ENCODE data around the gene TMEM184B. TPM values are rescaled to one million over a fixed set of nuclear protein-coding genes. Genes with fewer than 3 reads are reported as not detected.

The TMEM184B gene
- total and polyA plus RNA-seq, 2 of the 8 experiments (the other 6 are each of a cell fraction or from before 2014, with no cell fraction given), result 41.6 to 81.0 TPM

DNA sequence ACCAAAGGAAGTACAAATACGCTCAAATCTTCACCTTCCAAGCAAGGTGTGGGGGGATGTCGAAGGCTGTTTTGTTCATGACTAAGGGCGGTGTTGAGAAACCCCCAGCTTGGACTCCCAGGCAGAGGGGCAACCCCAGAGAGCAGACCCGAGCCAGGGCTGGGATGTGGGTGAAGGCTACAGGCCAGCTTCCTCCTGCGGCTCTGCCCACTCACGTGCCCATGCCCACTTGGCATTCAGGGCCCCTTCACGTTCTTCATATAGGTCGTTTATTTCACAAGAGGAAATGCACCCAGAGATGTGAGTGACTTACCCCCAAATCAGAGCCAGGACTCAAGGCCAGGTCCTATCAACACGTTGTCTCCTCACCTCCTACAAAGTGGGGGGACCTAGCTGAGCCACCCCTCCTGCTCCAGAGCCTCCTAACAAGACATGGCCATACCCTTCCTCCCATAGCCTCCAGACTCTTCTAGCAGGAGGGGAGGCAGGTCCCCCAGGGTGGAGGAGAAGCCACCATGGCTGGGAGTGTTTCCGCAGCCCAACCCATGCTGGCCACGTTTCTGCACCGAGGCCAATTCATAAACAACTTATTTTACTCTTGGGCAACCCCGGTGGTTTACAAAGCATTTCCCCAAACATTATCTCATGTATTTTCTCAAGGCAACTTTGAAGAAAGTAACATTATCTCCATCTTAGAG lies 22.0 kb downstream of the TMEM184B start:
- no peak overlapping the region for H2BK120ac ChIP-seq (replicated peaks; ENCODE audit: low read depth, low read length)
- peaks cover 15% of the 10 kb centered on the region for H3K79me1 ChIP-seq (ENCODE audit: low read depth, low read length)
- H3K4ac ChIP-seq (replicated peaks; ENCODE audit: insufficient read length, low read depth, low read length), result peak overlapping the region; percentile 5
- no peak for TF ChIP-seq POU5F1 (IDR thresholded peaks at IDR 0.05; ENCODE audit: low read depth, low read length)
- no peak for TF ChIP-seq RFX5 (IDR thresholded peaks at IDR 0.05; ENCODE audit: borderline replicate concordance, low read depth, low read length)
- no peak for TF ChIP-seq SP1 (IDR thresholded peaks at IDR 0.05; ENCODE audit: low read depth, low read length)
- H3K36me3 ChIP-seq (ENCODE audit: control insufficient read depth in 2 of 4, insufficient read depth in 4 of 4, low read length in 3 of 4), result peaks cover 3 to 12% (median 12%) of the 10 kb centered on the region in 4 experiments; a peak in 5 of 8 replicates
- H3K79me2 ChIP-seq (ENCODE audit: control insufficient read depth in 1 of 2, insufficient read depth in 2 of 2, low read length in 2 of 2), result peaks cover 3 to 50% of the 10 kb centered on the region in 2 experiments; a peak in 2 of 4 replicates
- no peak overlapping the region for H3K4me2 ChIP-seq (ENCODE audit: insufficient read depth in 1 of 2, low read depth in 2 of 2, low read length in 2 of 2)
- no peaks in the 10 kb centered on the region for H3K23me2 ChIP-seq (ENCODE audit: low read depth, low read length)
- POLR2A ChIA-PET (ENCODE audit: partially characterized antibody), result interaction anchor here (1.2 kb wide), 1 partner anchor 9 kb away, joined by 4 read pairs; no protein-coding TSS in a partner anchor
- FAIRE-seq, result no peak
- no peak overlapping the region for H2BK5ac ChIP-seq (ENCODE audit: low read depth, low read length)
- no peak overlapping the region for H3K4me3 ChIP-seq (ENCODE audit: extremely low read depth in 1 of 4, insufficient read depth in 2 of 4, low read depth in 3 of 4, low read length in 4 of 4)
- no peaks in the 10 kb centered on the region; a peak in 1 of 7 replicates for H3K4me1 ChIP-seq (replicated peaks in 1 of 4; ENCODE audit: control insufficient read depth in 3 of 4, insufficient read depth in 4 of 4, low read length in 3 of 4)
- no peak overlapping the region for H3K27ac ChIP-seq (ENCODE audit: low read depth, low read length)
- H3K23ac ChIP-seq (ENCODE audit: insufficient read length), result no peak overlapping the region
- no peak overlapping the region for H3K9ac ChIP-seq (replicated peaks in 1 of 4; ENCODE audit: extremely low read depth in 1 of 4, low read depth in 3 of 4, low read length in 3 of 4)
- H3K14ac ChIP-seq (ENCODE audit: insufficient read length), result no peak overlapping the region
- no peak overlapping the region for H2AFZ ChIP-seq (ENCODE audit: low read length)
- no peak overlapping the region for H4K5ac ChIP-seq (ENCODE audit: insufficient read length, low read depth, low read length)
- H2AK5ac ChIP-seq (ENCODE audit: low read depth, low read length), result no peak overlapping the region
- no peak overlapping the region for H2BK15ac ChIP-seq (ENCODE audit: low read length)
- no peak overlapping the region for H2BK20ac ChIP-seq (ENCODE audit: low read length)
- H3K27me3 ChIP-seq (replicated peaks in 1 of 4; ENCODE audit: control insufficient read depth in 3 of 4, extremely low read depth in 1 of 4, insufficient read depth in 3 of 4, low read length in 3 of 4), result no peaks in the 10 kb centered on the region
- CTCF ChIA-PET (ENCODE audit: partially characterized antibody), result interaction anchor here (1.2 to 2.1 kb wide), 3 partner anchors 10 to 19 kb away, joined by 4 to 8 read pairs (median 4); no protein-coding TSS in a partner anchor
- H3K18ac ChIP-seq (ENCODE audit: extremely low read depth, low read length), result no peak overlapping the region
- H2BK12ac ChIP-seq (ENCODE audit: low read depth, low read length), result no peak overlapping the region
- WGBS, 2 experiments (ENCODE audit: extremely low coverage in 1 of 2, insufficient coverage in 1 of 2, insufficient read length in 1 of 2, insufficient replicate concordance in 2 of 2, low coverage in 1 of 2, low lambda C conversion rate in 2 of 2, missing lambda C conversion rate in 1 of 2), result 88% methylated on average over 13 of the region's 13 CpGs; no CpG with 5 or more reads in 1 of the 2 experiments
- no peak overlapping the region for H3K56ac ChIP-seq (replicated peaks; ENCODE audit: insufficient read length, low read depth, low read length)
- peaks cover 6 to 16% of the 10 kb centered on the region in 2 experiments for H4K20me1 ChIP-seq (replicated peaks in 1 of 2; ENCODE audit: control insufficient read depth in 1 of 2, insufficient read depth in 2 of 2, low read length in 2 of 2)
- no peak overlapping the region for H4K91ac ChIP-seq (replicated peaks; ENCODE audit: insufficient read length, low read length)
- DNase-seq (ENCODE audit: low read depth in 1 of 2, low spot score in 2 of 2), result no peak
- no peaks in the 10 kb centered on the region for H3K9me3 ChIP-seq (ENCODE audit: insufficient read depth in 2 of 2, low read depth in 1 of 2, low read length in 1 of 2)
- no peak overlapping the region for H4K8ac ChIP-seq (ENCODE audit: extremely low read depth, insufficient read depth, low read length)
